Suprapubic skin (tissue), 3 donors: ENCODE results near the gene ORC3.

Experiments used
- CTCF ChIP-seq, 2 donors: fragments of 200-600 bp in 1 of 2; fragments of 450-650 bp in 1 of 2; sonication (generic) in 1 of 2; IDR thresholded peaks; one replicate each; pipeline ENCODE4 v1.5.1; 2016 to 2019; ENCODE audit warnings: antibody characterized with exemption in 2 of 2, mild to moderate bottlenecking in 1 of 2, moderate library complexity in 1 of 2
- POLR2A ChIP-seq, 2 donors: fragments of 450-650 bp; IDR thresholded peaks; one replicate each; pipeline ENCODE4 v1.6.1; 2017; ENCODE audit warnings: antibody characterized with exemption in 2 of 2, mild to moderate bottlenecking in 2 of 2, moderate library complexity in 2 of 2

- no peak for TF ChIP-seq CTCF (IDR thresholded peaks at IDR 0.05)
- no peak for TF ChIP-seq POLR2A (IDR thresholded peaks at IDR 0.05)
Observed at GRCh38 chr6:87673237-87673636, 83.3 kb downstream of the ORC3 start.
